ENCODE measurements around the gene VDAC1. TPM values are rescaled to one million over a fixed set of nuclear protein-coding genes. Genes with fewer than 3 reads are reported as not detected.
"Not testable (repeated sequence)": the region's sequence is repeated elsewhere in the genome, so short reads cannot be mapped to it uniquely, and the experiment has no call there.

The VDAC1 gene
- total RNA-seq, 1 donor from 2014 or later = 237 TPM

GRCh38 chr5:133996683-133997252 is 8.0 kb downstream of the VDAC1 start:
- intact Hi-C loops (cut with micrococcal nuclease) = no loop called here

DNA sequence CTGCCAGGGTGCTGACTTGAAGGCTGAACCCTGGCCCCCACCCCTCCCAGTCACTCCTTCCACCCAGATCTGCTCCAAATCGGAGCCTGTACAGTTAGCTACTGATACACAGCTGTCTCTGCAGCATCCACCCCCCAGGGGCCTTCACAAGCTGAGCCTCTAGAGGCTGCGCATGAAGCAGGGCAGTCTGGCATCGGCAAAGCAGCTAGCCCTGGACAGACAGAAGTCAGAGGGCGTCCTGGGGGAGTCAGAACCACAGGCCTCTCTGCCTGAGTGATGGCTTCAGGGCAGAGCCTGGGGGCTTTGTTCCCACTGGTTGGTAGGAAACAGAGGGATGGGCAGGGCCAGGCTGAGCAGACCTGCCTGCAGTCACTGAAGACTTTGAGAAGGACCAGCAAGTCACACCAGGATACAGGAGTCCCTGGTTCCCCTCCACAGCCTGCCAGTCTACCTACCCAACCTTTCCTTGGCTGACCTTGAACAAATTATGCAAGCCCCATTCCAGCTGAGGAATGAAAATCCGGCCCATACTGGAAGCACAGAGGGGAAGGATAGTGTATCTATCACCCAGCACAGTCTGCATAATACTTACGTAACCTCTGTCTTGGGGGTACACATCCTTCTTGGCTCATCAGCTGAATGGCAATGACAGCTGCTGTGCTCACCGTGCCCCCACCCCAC is 8.8 kb downstream of the VDAC1 start:
- intact Hi-C loops (cut with micrococcal nuclease) = loop anchor here (2.0 kb wide), 1 partner anchor 15 kb away; no protein-coding TSS in a partner anchor

- intact Hi-C loops (cut with micrococcal nuclease) = loop anchor here (2.0 kb wide), 1 partner anchor 15 kb away; no protein-coding TSS in a partner anchor
Observed at GRCh38 chr5:133995341-133995740, 9.4 kb downstream of the VDAC1 start.

DNA sequence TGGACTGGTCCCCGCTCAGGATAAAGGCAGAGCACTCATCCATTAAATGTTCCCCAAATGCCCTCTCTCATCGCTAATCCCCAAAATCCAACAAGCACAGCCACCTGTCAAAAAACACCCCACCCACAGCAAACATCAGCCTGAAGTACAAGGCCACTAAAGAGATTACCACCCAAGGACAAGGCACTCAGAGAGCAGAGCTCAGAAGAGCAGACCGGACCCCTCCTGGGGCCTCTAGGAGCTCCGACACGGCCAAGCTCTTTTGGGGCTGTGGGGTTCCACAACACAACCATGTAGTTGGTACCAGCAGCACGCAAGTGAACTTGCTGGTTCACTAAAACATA is 9.8 kb downstream of the VDAC1 start:
- intact Hi-C loops (cut with micrococcal nuclease) = loop anchor here (2.0 kb wide), 1 partner anchor 14 kb away; no protein-coding TSS in a partner anchor

GRCh38 chr5:133994297-133994989 is 10.3 kb downstream of the VDAC1 start:
- intact Hi-C loops (cut with micrococcal nuclease) = loop anchor here (2.0 kb wide), 1 partner anchor 14 kb away; no protein-coding TSS in a partner anchor

- intact Hi-C loops (cut with micrococcal nuclease) = no loop called here
Observed at GRCh38 chr5:133993185-133993936, 11.4 kb downstream of the VDAC1 start.

- intact Hi-C loops (cut with micrococcal nuclease) = no loop called here
Observed at GRCh38 chr5:133992429-133993155, 12.2 kb downstream of the VDAC1 start.

GRCh38 chr5:133991171-133991910 is 13.4 kb downstream of the VDAC1 start:
- intact Hi-C loops (cut with micrococcal nuclease) = no loop called here

GRCh38 chr5:133990396-133990795 is 14.4 kb downstream of the VDAC1 start:
- intact Hi-C loops (cut with micrococcal nuclease) = no loop called here

- intact Hi-C loops (cut with micrococcal nuclease) = no loop called here
Observed at GRCh38 chr5:133985540-133986180, 19.1 kb downstream of the VDAC1 start.

- intact Hi-C loops (cut with micrococcal nuclease) = no loop called here
Observed at GRCh38 chr5:133983674-133984073, 21.1 kb downstream of the VDAC1 start.

DNA sequence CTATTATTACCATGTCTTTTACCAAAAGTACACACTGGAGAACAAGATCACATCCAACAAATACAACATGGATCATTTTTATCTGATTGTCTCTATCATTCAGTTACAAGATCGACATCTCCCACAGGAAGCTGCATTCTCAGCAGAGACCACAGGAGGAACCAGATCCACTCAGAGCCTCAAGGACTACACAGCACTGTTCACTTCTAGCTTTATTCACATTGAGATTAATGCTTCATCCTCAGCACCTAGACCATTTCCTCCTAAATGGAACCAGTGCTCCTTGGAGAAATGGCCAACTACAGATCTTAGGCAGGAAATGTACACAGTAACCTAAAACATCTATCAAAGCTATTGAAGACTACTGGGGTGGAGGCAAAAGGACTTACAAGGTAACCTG is 23.1 kb downstream of the VDAC1 start:
- intact Hi-C loops (cut with micrococcal nuclease) = loop anchor here (2.0 kb wide), 1 partner anchor 13 kb away; no protein-coding TSS in a partner anchor

- intact Hi-C loops (cut with micrococcal nuclease) = loop anchor here (2.0 kb wide), 1 partner anchor 14 kb away; no protein-coding TSS in a partner anchor
Observed at GRCh38 chr5:133980652-133981051, 24.1 kb downstream of the VDAC1 start.

- intact Hi-C loops (cut with micrococcal nuclease) = loop anchor here (1.0 kb wide), 1 partner anchor 11 kb away; the partner anchor contains the start of gene C5orf15
Observed at GRCh38 chr5:133978943-133979342, 25.8 kb downstream of the VDAC1 start.

DNA sequence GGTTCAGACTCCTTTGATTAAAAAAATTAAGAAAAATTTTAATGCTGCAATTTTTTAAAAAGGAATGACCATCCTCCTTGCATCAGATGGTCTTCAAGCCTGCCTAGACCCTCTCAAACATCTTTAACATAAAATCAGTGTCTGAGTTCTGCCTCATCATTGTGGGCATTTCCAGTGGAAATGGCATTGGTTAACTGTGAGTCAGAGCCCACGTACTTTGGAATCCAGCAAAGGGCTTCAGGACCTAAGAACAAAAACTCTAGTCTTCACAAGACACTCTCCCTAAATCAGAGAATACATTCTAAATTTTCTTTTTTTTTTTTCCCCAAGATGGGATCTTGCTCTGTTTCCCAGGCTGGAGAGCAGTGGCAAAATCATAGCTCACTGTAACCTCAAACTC is 26.9 kb downstream of the VDAC1 start:
- intact Hi-C loops (cut with micrococcal nuclease) = loop anchor here (1.0 kb wide), 1 partner anchor 10 kb away; the partner anchor contains the start of gene C5orf15

DNA sequence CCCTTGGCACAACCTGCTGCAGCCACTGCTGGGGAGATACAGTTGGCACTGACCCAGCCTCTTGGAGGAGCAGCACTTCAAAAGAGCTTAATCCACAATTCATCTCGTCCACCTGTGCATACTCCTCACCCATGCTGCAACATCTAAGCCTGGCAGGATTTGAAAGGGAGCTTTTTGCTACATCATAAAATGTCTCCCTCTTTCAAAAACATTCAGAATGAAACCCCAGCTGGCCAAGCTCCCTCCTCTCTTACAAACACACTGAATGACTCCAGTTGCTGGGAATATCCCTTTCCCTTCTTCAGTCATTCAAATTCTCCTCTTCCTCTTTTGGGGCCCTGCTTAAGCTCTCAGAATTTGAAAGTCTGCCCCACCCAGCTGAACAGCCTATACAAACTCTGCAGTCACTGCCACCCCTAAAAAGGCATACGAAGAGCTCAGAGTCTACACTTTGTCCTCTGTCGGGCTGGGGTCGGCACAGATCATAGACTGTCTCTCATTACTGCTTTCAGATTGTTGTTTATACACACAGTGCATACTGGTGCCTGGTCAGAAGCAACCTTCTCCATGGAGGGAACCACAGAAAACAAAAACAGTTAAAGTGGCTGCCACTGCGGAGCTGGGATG is 27.5 kb downstream of the VDAC1 start:
- intact Hi-C loops (cut with micrococcal nuclease) = no loop called here

DNA sequence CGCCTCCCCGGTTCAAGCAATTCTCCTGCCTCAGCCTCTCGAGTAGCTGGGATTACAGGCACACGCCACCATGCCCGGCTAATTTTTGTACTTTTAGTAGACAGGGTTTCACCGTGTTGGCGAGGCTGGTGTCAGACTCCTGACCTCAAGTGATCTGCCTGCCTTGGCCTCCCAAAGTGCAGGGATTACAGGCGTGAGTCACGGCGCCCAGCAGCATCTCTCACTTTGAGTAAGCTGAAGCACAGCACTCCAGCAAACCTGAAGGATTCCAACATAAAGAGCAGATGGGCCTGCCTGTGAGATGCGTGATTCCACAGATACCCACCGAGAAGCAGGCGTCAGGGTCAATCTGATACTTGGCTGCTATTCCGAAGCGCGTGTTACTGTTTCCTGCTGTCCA is 29.2 kb downstream of the VDAC1 start:
- intact Hi-C loops (cut with micrococcal nuclease) = not testable (repeated sequence)

- intact Hi-C loops (cut with micrococcal nuclease) = no loop called here
Observed at GRCh38 chr5:133974142-133974541, 30.6 kb downstream of the VDAC1 start.

DNA sequence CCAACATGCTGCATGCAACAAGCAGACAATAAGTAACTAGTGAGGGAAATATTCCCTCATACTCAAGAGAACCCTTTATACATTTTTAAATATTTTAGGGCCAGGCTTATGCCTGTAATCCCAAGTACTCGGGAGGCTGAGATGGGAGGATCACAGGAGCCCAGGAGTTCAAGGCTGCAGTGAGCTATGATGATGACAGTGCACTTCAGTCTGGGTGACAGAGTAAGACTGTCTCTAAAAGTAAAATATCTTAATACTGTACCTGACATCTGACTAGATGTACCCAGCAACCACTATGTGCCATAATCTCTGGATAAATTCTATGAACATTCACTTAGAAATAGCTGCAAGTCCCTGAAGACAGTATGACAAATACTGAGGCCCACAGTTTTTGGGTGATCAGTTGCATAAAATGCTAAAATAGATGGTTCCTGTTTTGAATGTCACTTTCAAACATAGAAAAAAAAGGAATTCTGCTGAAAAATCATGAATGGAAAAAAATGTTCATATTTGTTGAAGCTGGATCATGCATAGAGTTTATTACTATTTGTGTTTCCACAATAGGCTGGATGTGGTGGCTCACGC is 34.4 kb downstream of the VDAC1 start:
- intact Hi-C loops (cut with micrococcal nuclease) = no loop called here

Data from T-helper 1 cell treated with Interleukin-12 subunit alpha and Interleukin-12 subunit beta and Interleukin-4 antibody, amounts not matched to agents 30 ng/mL and 1 ng/mL, for 36 hours (primary cell).